Activated CD4-positive, alpha-beta T cell treated with anti-CD3 and anti-CD28 coated beads for 36 hours (primary cell): ENCODE results near the gene LTBP1. TPM values are rescaled to one million over a fixed set of nuclear protein-coding genes. Genes with fewer than 3 reads are reported as not detected.

Source experiments
- ATAC-seq: fragments of 200-7000 bp; cut with Tn5 transposase; one replicate; pipeline ENCODE4 v1.10.0; 2021; ENCODE audit warnings: mild to moderate bottlenecking, moderate library complexity
- CTCF ChIA-PET: fragments of 350-600 bp; sonication (Branson Sonifier 250); formaldehyde crosslinking; loops from one replicate; lab custom pipeline; 2021; ENCODE audit warnings: antibody characterized with exemption; lab: Charles Lee
- POLR2A ChIA-PET: fragments of 350-600 bp; sonication (Branson Sonifier 250); formaldehyde crosslinking; loops from one replicate; lab custom pipeline; 2021; ENCODE audit warnings: antibody characterized with exemption, inconsistent platforms; lab: Charles Lee
- DNase-seq: peaks from one replicate; pipeline ENCODE4 v3.0.0-alpha.2; 2020
- H3K27ac Mint-ChIP-seq: one replicate; pipeline ENCODE4 v1.8.0; 2021; ENCODE audit warnings: mixed read lengths
- H3K27me3 Mint-ChIP-seq: one replicate; pipeline ENCODE4 v1.8.0; 2021; ENCODE audit warnings: mixed read lengths
- H3K36me3 Mint-ChIP-seq: one replicate; pipeline ENCODE4 v1.8.0; 2021; ENCODE audit warnings: low read depth, mixed read lengths
- H3K4me1 Mint-ChIP-seq: one replicate; pipeline ENCODE4 v1.8.0; 2021; ENCODE audit warnings: mixed read lengths
- H3K4me3 Mint-ChIP-seq: one replicate; pipeline ENCODE4 v1.8.0; 2021; ENCODE audit warnings: mild to moderate bottlenecking, moderate library complexity, mixed read lengths
- H3K9me3 Mint-ChIP-seq: one replicate; pipeline ENCODE4 v1.8.0; 2021; ENCODE audit warnings: low read depth, mixed read lengths
- intact Hi-C, 2 experiments: fragments of 100-400 bp; cut with DNase I in 1 of 2; cut with micrococcal nuclease in 1 of 2; formaldehyde crosslinking; loops; one replicate each; pipeline versions ENCODE4 v1.14.2 to v1.15.1; 2022 to 2024; cut with DNase I, micrococcal nuclease
- total RNA-seq, 2 experiments: library from RNA; stranded (reverse); gene quantifications; one replicate each; pipeline ENCODE4 v1.2.3, GENCODE V29; 2021

Gene LTBP1
- total RNA-seq, 2 experiments from 2014 or later, result 0.14 to 0.26 TPM

DNA sequence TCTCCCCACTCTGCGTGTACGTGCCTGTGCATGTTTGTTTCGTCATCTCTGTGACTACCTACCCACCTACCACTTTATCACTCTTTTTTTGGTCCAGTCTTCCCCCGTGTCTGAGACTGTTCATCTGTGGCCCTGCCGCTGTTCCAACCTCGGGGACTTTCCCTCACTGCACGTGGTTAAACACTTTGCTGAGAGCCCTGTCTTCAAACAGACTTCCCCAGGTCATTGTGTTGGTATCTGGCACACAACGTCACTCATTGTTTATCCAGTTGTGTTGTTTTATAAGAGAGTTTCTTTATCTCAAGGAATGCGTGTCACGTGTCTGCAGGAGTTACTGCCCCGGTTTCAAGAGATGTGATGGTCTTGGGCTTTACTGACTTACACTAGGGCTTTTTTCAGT is 267.7 kb downstream of the LTBP1 start:
- H3K27me3 Mint-ChIP-seq, result peaks cover 4% of the 10 kb centered on the region
- H3K27ac Mint-ChIP-seq, result no peak overlapping the region
- intact Hi-C loops, result no loop called here
- CTCF ChIA-PET, result no interaction called here
- no peaks in the 10 kb centered on the region for H3K4me1 Mint-ChIP-seq
- POLR2A ChIA-PET, result no interaction called here
- no peaks in the 10 kb centered on the region for H3K36me3 Mint-ChIP-seq
- H3K9me3 Mint-ChIP-seq, result no peaks in the 10 kb centered on the region
- H3K4me3 Mint-ChIP-seq, result no peak overlapping the region
- ATAC-seq, result no peak
- DNase-seq, result no peak

DNA sequence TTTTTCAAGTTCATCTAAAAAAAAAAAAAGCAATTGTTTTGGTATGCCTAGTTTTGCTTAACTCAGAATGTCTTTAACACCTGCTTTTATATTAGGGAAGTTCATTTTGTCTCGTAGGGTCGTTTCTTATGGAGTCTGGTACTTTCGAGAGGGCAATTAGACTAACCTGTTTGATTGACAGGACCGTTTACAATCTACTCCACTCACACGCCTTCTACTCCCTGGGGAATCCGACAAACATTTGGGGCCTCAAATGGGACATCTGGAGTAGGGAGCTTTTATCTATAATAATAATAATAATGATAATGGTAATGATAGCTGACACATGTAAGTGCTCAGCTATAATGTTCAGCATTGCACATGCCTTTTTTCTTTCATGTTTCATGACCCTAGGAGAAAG is 268.1 kb downstream of the LTBP1 start:
- intact Hi-C loops, result no loop called here
- CTCF ChIA-PET, result no interaction called here

DNA sequence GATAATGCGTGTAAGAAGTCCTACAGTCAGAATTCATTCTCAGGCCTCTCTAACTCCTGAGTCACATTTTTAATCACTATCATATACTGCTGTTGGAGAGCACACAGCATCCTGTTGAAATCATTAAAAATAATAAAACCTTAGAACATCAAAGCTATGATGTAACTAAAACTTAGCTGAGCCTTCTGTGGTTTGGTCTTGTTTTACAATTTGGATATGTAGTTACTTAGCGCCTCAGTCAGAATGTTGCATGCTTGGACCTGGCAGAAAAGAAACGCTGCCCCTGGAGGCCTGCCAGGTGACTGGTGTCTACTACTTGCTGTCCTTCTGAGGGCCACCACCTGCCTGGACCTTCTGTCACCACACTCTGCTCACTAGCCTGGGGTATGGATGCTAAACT is 268.5 kb downstream of the LTBP1 start:
- no peaks in the 10 kb centered on the region for H3K9me3 Mint-ChIP-seq
- ATAC-seq (no peak), DNase-seq (no peak)
- H3K27ac Mint-ChIP-seq, result no peak overlapping the region
- ChIA-PET POLR2A (no interaction called here), CTCF (no interaction called here)
- H3K36me3 Mint-ChIP-seq, result no peaks in the 10 kb centered on the region
- intact Hi-C loops, result no loop called here
- no peak overlapping the region for H3K4me3 Mint-ChIP-seq
- peaks cover 8% of the 10 kb centered on the region for H3K27me3 Mint-ChIP-seq
- H3K4me1 Mint-ChIP-seq, result peaks cover 7% of the 10 kb centered on the region

More for the DNA sequence above, 268.1 kb downstream of the LTBP1 start:
- ATAC-seq (no peak), DNase-seq (no peak)
- Mint-ChIP-seq H3K4me1 (peaks cover 3% of the 10 kb centered on the region), H3K9me3 (no peaks in the 10 kb centered on the region), H3K27ac (no peak overlapping the region), H3K4me3 (no peak overlapping the region), H3K27me3 (peaks cover 8% of the 10 kb centered on the region), H3K36me3 (no peaks in the 10 kb centered on the region)
- POLR2A ChIA-PET, result no interaction called here

DNA sequence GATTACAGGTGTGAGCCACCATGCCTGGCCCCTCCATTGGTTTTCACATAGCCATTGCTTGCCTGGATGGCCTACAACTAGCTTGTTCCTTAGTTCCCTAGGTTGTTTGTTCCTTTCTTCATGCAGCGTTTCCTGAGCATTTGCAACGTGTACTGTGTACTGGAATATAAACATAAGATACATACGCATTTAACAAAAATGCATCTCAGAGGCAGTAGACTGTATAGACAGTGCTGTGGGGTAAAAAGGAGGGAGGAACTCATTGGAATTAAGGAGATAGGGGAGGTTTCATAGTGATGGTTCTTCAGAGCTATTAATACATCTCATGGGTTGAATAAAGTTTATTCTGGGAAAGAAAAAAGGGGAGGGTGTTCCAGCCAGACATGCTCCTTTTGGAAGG is 269.2 kb downstream of the LTBP1 start:
- no peak overlapping the region for H3K4me3 Mint-ChIP-seq
- ATAC-seq (no peak), DNase-seq (no peak)
- CTCF ChIA-PET, result no interaction called here
- peaks cover 8% of the 10 kb centered on the region for H3K27me3 Mint-ChIP-seq
- intact Hi-C loops, result no loop called here
- H3K4me1 Mint-ChIP-seq, result peaks cover 7% of the 10 kb centered on the region
- POLR2A ChIA-PET, result no interaction called here
- H3K36me3 Mint-ChIP-seq, result no peaks in the 10 kb centered on the region
- H3K9me3 Mint-ChIP-seq, result no peaks in the 10 kb centered on the region
- H3K27ac Mint-ChIP-seq, result no peak overlapping the region

DNA sequence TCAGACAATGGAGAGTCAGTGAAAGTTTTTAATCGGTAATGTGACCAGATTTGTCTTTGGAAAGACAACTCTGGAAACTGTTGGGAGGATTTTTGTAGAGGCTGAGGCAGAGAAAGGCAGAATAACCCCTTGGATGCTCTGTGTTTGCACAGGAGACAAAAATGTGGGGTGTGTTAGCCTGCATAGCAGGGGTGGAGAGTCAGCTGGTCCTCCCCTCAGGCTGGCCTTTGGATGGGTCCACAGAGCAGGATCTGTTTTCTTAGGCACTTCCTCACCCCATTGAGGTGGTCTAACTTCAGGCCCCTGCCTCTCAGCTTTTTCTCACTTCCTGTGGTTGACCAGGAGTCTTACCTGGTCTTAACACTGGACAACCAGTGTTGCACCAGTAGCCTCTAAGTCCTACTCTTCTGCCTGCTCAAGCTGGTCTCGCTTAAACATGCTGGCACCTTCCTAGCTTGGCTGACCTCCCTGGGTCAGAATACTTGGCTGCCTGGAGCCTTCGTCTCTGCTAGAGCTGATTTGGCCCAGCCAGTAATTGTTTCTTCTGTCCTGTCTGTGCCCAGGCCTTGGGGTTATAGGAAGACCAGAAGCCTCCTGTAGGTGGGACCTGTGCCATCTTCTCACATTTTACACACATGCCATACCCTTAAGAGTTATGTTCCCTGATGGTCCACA is 269.9 kb downstream of the LTBP1 start:
- no peaks in the 10 kb centered on the region for H3K36me3 Mint-ChIP-seq
- intact Hi-C loops, result no loop called here
- H3K4me3 Mint-ChIP-seq, result no peak overlapping the region
- POLR2A ChIA-PET, result no interaction called here
- DNase-seq (no peak), ATAC-seq (no peak)
- H3K9me3 Mint-ChIP-seq, result no peaks in the 10 kb centered on the region
- no peak overlapping the region for H3K27ac Mint-ChIP-seq
- CTCF ChIA-PET, result no interaction called here
- H3K27me3 Mint-ChIP-seq, result peaks cover 10% of the 10 kb centered on the region
- H3K4me1 Mint-ChIP-seq, result peaks cover 7% of the 10 kb centered on the region

DNA sequence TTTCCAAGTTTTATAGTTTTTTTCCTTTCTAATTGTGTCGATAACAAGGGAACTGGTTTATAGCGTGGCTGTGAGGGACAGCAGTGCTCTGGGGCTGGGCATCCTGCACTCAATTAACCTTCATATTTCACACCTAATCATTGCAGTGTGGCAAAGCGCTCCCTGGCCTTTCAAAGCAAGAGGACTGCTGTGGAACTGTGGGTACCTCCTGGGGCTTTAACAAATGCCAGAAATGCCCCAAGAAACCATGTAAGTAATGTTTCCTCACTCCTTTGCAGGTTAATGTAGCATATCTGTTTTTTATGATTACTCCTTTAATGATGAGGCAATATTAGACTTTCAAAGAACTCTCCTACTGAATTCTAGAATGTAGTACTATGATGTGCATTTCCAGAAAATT is 270.7 kb downstream of the LTBP1 start:
- intact Hi-C loops, result no loop called here
- H3K27ac Mint-ChIP-seq, result no peak overlapping the region
- no peak for ATAC-seq
- POLR2A ChIA-PET, result no interaction called here
- DNase-seq, result no peak
- no peaks in the 10 kb centered on the region for H3K9me3 Mint-ChIP-seq
- no peak overlapping the region for H3K4me3 Mint-ChIP-seq
- peaks cover 7% of the 10 kb centered on the region for H3K4me1 Mint-ChIP-seq
- H3K27me3 Mint-ChIP-seq, result peaks cover 10% of the 10 kb centered on the region
- CTCF ChIA-PET, result no interaction called here
- no peaks in the 10 kb centered on the region for H3K36me3 Mint-ChIP-seq

DNA sequence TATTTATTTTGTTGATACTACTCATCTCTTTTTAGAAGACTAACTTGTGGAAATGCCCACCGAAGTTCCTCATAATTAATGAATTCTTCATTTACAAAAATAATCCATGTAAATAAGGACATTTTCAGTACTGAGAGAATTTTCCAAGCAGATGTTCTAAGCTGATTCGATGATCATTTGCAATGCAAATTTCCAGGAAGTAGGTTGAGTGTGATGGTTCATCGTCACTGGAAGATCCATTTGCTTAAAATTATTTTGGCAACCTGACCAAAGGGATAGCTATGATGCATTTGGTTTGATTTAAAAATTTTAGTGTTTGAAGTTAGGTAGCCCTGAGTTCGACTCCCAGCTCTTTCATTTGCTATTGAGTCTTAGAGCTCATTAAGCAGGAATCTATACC is 272.4 kb downstream of the LTBP1 start:
- DNase-seq (no peak), ATAC-seq (no peak)
- CTCF ChIA-PET, result interaction anchor here (0.6 kb wide), 2 partner anchors 14 to 177 kb away, joined by 3 to 4 read pairs; no protein-coding TSS in a partner anchor
- POLR2A ChIA-PET, result no interaction called here
- peaks cover 10% of the 10 kb centered on the region for H3K27me3 Mint-ChIP-seq
- peaks cover 7% of the 10 kb centered on the region for H3K4me1 Mint-ChIP-seq
- no peak overlapping the region for H3K4me3 Mint-ChIP-seq
- no peaks in the 10 kb centered on the region for H3K9me3 Mint-ChIP-seq
- no peak overlapping the region for H3K27ac Mint-ChIP-seq
- H3K36me3 Mint-ChIP-seq, result no peaks in the 10 kb centered on the region
- intact Hi-C loops, result no loop called here

DNA sequence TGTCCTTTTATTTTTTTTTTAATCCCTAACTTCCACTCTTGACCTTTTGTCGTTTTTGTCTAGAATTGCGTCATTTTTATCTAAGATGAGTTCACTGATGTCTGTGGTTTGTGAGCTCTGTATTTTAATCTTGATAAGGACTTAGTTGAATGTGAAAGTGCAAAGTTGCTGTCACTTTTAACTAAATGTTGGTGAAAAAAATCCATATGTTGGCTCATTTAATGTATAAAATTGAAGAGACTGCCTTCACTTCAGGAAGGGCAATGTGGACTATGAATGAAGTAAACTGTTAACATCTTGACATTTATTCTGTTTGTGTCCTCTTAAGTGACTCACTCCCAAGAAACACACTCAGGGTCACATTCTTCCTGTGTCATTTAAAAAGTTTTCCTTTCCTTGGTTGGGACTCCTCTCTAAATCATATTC is 273.1 kb downstream of the LTBP1 start:
- intact Hi-C loops, result no loop called here
- ATAC-seq, result no peak
- Mint-ChIP-seq H3K27ac (no peak overlapping the region), H3K4me3 (no peak overlapping the region), H3K27me3 (peaks cover 12% of the 10 kb centered on the region), H3K4me1 (peaks cover 7% of the 10 kb centered on the region), H3K9me3 (no peaks in the 10 kb centered on the region), H3K36me3 (no peaks in the 10 kb centered on the region)
- no peak for DNase-seq
- CTCF ChIA-PET, result interaction anchor here (0.6 kb wide), 1 partner anchor 15 kb away, joined by 3 read pairs; no protein-coding TSS in a partner anchor
- POLR2A ChIA-PET, result no interaction called here

DNA sequence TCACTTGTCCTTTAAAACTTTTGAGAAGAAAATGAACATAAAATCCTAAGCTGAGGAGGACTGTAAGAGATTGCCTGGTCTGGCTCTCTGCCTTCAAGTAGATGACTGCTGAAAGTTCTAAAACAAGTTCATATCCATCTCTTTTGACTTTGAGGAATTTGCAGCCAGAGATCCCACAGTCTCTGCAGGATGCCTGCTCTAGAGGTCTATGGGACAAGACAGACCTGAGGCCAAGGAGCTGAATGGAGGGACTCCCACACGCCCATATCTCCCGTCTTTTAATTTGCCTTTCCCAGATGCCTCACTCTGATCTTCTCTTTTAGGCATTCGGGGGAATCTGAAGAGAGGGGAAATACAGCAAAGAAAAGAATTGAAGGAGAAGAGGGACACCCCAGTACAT is 273.8 kb downstream of the LTBP1 start:
- no peak for ATAC-seq
- Mint-ChIP-seq H3K4me3 (no peak overlapping the region), H3K27ac (no peak overlapping the region), H3K4me1 (peaks cover 8% of the 10 kb centered on the region), H3K27me3 (peaks cover 12% of the 10 kb centered on the region), H3K9me3 (peaks cover under 1% of the 10 kb centered on the region), H3K36me3 (no peaks in the 10 kb centered on the region)
- ChIA-PET CTCF (no interaction called here), POLR2A (no interaction called here)
- DNase-seq, result no peak
- intact Hi-C loops, result no loop called here

DNA sequence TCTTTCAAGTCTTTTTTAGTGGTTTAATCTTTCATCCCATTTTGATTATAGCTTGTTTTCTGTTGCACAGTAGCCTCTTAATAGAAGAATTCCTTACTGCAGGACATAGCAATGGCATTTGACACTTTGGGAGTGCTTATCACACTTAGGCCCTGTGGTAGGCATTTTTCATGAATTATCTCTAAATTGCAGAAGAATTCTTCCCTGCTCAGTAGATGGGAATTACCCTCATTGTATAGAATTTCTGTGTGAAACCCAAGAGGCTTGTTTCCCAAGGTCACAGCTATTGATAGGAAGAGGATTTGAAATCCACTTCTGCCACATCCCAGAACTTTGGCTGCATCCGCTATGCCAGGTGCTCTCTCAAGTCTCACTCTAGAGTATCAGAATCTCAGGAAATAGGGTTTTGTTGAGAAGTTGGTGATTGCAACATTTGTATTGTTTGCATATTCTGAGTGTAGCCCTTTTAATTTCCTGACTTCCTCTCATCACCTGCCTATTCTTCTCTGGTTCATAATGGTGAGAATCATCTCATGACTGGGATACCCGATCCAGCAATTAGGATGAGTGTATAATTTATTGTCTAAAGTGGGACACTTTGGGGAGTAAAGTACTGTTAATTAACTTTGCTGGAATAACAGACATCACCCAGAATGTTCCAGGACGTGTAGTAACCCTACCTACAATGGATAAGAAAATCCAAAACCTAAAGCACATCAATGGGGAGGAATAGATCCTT is 274.5 kb downstream of the LTBP1 start:
- intact Hi-C loops, result no loop called here
- POLR2A ChIA-PET, result no interaction called here

DNA sequence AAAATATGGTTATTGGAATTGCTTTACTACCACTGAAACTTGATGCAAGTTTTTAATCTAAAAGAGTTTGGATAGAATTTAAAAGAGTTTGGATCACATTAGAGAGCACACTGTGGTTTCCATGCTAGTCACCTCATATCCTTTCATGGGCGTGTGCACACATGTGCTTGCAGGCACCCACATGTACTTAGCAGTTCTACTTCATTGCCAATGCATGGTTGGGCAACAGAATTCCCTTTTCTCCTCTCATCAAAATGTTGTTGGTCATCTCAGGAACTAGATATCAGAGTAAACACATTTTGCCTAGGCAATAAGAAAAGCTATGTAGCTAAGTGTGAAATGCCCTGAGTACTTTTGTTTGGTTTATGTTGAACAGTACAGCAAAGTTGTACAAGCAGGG is 275.6 kb downstream of the LTBP1 start:
- Mint-ChIP-seq H3K27me3 (peaks cover 11% of the 10 kb centered on the region), H3K4me3 (no peak overlapping the region), H3K4me1 (peaks cover 10% of the 10 kb centered on the region), H3K9me3 (peaks cover 3% of the 10 kb centered on the region), H3K27ac (no peak overlapping the region), H3K36me3 (no peaks in the 10 kb centered on the region)
- DNase-seq (no peak), ATAC-seq (no peak)
- CTCF ChIA-PET, result interaction anchor here (0.9 kb wide), 1 partner anchor 14 kb away, joined by 3 read pairs; no protein-coding TSS in a partner anchor
- POLR2A ChIA-PET, result no interaction called here
- intact Hi-C loops, result no loop called here

More for the DNA sequence above, 274.5 kb downstream of the LTBP1 start:
- peaks cover 3% of the 10 kb centered on the region for H3K9me3 Mint-ChIP-seq
- no peak for DNase-seq
- peaks cover 12% of the 10 kb centered on the region for H3K27me3 Mint-ChIP-seq
- H3K36me3 Mint-ChIP-seq, result no peaks in the 10 kb centered on the region
- H3K4me3 Mint-ChIP-seq, result no peak overlapping the region
- H3K4me1 Mint-ChIP-seq, result peaks cover 10% of the 10 kb centered on the region
- no peak overlapping the region for H3K27ac Mint-ChIP-seq
- no peak for ATAC-seq
- CTCF ChIA-PET, result no interaction called here

DNA sequence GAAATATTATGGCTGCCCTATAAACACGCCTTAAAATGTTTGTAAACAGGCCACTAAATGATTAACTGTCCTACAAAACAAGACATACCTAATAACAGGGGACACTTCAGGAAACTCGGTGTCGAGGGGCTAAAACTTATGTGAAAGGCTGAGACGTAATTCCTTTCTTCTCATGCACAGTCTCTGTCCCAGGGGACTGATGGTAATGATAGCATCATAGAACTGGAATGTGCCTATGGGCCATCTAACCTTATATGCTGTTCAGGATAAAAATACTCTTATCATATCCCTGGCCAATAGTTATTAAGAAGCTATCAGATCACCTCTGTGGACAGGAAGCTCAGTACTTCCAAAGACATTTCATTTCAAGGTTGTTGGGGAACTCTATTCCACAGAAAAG is 277.1 kb downstream of the LTBP1 start:
- ATAC-seq (no peak), DNase-seq (no peak)
- H3K27me3 Mint-ChIP-seq, result peaks cover 11% of the 10 kb centered on the region
- intact Hi-C loops, result no loop called here
- H3K27ac Mint-ChIP-seq, result no peak overlapping the region
- ChIA-PET CTCF (no interaction called here), POLR2A (no interaction called here)
- peaks cover 3% of the 10 kb centered on the region for H3K9me3 Mint-ChIP-seq
- H3K4me3 Mint-ChIP-seq, result no peak overlapping the region
- H3K36me3 Mint-ChIP-seq, result no peaks in the 10 kb centered on the region
- H3K4me1 Mint-ChIP-seq, result peaks cover 10% of the 10 kb centered on the region
